Measurements from ENCODE around the gene APOBEC3B.
"Not testable (repeated sequence)": the region's sequence is repeated elsewhere in the genome, so short reads cannot be mapped to it uniquely, and the experiment has no call there.

The APOBEC3B gene

DNA sequence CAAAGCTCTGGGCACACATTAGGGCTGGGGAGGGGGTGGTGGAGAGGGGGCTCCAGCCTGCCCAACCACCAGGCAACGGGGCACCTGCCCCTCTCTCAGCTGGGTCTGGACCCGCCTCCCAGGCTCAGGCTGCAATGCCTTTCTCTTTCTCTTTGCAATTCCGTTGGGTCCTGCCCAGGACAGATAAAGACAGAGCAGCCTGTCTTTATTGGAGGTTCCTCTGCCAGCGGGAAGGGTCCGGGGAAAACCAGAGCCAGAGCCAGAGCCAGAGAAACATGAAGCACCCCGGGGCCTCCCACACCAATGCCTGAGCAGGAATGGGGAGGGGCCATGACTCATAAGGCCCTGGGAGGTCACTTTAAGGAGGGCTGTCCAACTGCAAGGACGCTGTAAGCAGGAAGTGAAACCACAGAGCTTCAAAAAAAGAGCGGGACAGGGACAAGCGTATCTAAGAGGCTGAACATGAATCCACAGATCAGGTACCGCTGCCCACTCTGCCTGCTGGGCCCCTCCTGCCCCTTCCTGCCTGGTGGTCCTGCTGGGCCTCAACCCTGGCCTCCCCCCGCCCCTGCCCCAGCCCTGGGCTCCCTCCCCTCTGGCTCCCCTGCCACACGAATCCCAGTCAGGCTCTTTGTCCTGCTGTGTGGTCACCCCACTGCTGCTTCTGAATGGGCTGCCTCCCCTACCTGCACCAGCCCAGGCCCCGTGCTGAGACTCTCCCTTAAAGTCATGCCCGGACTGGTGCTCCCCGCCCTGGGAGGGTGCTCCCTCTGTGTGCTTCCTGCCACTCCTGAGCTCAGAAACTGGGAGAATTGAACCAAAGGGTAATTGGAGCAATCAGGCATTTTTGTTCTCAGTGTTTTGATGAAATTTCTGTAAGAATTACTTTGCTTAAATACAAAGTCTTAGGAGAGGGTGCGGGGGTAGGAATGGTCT is at the start of gene APOBEC3B:
APOBEC3B (plus strand) TSS at position 356 of the 936 bp plus-strand sequence; CDS start at position 463, 107 bp downstream.
- DNase-seq (ENCODE audit: low spot score) = peak; percentile 97

- DNase-seq (ENCODE audit: low spot score) = no peak
Observed at GRCh38 chr22:38935023-38935422, 47.1 kb upstream of the APOBEC3B start.

- no peak for DNase-seq (ENCODE audit: low spot score)
Observed at GRCh38 chr22:38935616-38936015, 46.5 kb upstream of the APOBEC3B start.

GRCh38 chr22:38936562-38936961 is 45.6 kb upstream of the APOBEC3B start:
- DNase-seq (ENCODE audit: low spot score) = no peak

- no peak for DNase-seq (ENCODE audit: low spot score)
Observed at GRCh38 chr22:38937036-38937435, 45.1 kb upstream of the APOBEC3B start.

DNA sequence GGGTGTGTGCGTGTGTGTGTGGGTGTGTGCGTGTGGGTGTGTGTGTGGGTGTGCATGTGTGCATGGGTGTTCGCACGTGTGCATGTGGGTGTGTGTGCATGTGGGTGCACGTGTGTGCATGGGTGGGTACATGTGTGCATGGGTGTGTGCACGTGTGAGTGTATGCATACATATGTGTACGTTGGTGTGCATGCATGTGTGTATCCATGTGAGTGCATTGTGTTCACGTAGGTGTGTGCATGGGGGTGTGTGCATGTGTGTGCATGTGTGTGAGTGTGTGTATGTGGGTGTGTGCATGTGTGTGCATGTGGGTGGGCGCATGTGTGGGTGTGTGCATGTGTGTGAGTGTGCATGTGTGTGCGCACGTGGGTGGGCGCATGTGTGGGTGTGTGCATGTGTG is 44.6 kb upstream of the APOBEC3B start:
- no peak for DNase-seq (ENCODE audit: low spot score)

DNA sequence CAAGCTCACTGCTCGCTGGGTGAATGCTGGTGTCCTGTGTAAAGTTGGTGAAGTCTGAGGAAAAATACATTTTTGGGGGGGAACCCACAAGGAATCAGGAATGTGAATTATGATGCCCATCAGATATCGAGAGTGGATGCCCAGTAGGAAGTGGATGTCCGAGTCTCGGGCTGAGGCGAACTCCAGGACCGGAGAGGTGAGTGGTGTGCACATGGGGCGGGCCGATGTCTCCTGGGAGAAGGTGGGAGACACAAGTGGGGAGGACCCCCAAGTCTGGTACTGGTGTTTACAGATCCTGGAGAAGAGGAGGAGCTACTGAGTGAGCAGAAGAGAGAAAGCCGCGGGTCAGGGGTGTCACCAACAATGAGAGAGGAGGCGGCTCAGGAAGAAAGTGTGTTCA is 43.9 kb upstream of the APOBEC3B start:
- no peak for DNase-seq (ENCODE audit: low spot score)

DNA sequence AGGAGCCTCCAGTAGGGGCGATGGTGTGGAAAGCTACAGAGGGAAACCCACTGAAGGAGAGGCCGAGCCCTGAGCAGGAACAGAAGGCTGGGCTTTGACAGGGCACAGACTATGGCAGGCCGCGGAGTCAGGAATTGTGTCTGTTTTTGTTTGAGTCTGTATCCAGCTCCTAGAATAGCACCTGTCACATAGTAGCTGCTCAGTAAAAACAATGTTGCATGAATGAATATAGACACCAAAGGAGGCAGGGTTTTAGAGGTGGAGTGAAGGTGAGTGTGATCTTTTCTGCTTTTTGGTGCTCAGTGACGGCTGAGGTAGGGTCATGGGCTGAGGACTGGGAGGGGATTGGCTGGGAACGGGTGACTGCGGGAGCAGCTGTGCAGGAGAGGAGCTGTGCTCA is 43.2 kb upstream of the APOBEC3B start:
- no peak for DNase-seq (ENCODE audit: low spot score)

GRCh38 chr22:38940811-38941384 is 41.2 kb upstream of the APOBEC3B start:
- DNase-seq (ENCODE audit: low spot score) = no peak

DNA sequence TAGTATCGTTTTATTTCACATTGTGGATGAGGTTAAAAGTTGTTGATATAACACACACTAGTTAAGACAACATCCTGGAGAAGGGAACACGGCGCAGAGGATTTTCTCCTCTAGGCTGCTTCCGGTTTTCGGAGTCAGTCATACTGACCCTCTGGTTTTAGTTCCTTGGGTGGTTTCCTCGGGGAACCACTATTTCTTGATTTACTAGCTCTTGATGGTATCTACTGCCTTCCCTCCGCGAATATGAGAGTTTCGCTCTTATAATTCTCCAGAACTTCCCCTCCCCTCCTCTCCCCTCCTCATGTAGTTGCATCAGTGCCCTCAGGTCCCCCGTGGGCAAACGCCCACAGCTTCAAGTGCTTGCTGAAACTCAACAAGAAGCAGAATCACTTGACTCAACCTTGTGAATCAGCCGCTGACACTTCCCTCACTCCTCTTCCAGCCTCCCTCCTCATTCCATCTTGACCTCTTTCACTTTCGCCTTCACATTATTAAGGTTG is 40.6 kb upstream of the APOBEC3B start:
- DNase-seq (ENCODE audit: low spot score) = no peak

DNA sequence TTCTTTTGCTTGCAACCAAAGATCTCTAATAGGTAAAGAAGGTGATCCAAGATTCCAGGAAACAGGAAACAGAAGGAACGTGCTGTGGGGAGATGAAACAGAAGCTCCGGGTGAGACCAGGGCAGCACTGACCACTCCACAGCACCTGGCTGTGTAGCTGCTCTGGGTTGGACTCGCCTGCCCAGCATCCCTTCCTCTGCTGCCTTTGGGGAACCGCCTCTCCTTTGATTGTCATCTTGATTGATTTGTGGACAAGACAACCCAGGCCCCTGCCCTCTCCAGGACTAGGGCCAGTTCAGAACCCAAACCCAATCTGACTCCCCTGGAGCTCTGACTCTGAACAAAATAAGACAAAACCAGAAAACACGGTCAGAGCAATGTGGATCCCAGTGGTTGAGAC is 39.4 kb upstream of the APOBEC3B start:
- DNase-seq (ENCODE audit: low spot score) = no peak

- DNase-seq (ENCODE audit: low spot score) = no peak
Observed at GRCh38 chr22:38943201-38943600, 38.9 kb upstream of the APOBEC3B start.

DNA sequence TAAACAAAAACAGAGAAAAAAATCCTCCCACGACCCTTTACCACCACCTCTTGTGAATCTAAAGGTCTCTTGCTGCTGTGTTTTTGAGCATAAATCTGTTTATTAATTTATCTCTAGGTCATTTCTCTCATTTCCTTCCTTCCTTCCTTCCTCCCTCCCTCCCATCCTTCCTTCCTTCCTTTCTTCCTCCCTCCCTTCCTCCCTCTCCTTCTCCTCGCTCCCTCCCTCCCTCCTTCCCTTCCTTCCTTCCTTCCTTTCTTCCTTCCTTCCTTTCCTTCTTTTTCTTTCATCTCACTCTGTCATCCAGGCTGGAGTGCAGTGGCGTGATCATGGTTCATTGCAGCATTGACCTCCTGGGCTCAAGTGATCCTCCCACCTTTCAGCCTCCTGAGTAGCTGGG is 38.3 kb upstream of the APOBEC3B start:
- no peak for DNase-seq (ENCODE audit: low spot score)

DNA sequence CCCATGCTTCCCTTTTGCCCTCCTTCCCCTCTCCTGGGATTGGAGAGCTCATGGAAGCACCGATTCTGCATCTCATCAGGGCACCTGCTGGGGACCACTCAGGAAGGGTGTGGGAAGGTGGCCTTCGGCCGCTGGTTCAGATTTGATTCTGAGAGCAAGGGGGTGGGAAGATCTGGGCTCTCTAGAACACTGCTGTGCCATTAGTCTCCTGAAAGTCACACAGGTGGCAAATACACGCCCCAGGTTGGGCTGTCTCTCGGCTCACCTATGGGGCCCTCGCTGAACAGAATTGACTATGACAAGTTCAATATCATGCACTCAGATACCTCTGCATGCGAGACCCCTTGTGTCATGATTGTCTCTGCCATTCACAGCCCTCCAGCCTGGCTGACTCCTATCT is 37.5 kb upstream of the APOBEC3B start:
- no peak for DNase-seq (ENCODE audit: low spot score)

DNA sequence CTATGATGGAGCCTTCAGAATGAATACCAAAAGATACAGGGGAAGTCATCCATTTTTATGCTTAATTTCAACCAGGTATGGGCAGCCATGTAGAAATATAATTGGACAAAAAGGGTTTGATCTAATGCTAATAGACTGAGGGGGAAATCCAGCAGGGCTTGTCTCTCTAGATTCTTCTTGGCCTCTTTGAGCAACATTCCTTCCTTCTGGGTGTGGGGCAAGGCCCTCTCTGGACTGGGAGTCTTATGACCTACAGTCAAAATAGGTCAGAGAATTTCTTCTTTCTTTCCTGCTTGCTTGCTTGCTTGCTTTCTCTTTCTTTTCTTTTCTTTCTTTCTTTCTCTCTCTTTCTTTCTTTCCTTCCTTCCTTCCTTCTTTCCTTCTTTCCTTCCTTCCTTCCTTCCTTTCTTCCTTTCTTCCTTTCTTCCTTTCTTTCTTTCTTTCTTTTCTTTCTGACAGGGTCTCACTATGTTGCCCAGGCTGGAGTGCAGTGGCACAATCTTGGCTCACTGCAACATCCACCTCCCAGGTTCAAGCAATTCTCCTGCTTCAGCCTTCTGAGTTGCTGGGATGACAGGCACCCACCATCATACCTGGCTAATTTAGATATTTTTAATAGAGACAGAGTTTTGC is 36.3 kb upstream of the APOBEC3B start:
- DNase-seq (ENCODE audit: low spot score) = not testable (repeated sequence)

- no peak for DNase-seq (ENCODE audit: low spot score)
Observed at GRCh38 chr22:38946771-38947170, 35.4 kb upstream of the APOBEC3B start.

GRCh38 chr22:38947321-38948140 is 34.6 kb upstream of the APOBEC3B start:
- DNase-seq (ENCODE audit: low spot score) = no peak

DNA sequence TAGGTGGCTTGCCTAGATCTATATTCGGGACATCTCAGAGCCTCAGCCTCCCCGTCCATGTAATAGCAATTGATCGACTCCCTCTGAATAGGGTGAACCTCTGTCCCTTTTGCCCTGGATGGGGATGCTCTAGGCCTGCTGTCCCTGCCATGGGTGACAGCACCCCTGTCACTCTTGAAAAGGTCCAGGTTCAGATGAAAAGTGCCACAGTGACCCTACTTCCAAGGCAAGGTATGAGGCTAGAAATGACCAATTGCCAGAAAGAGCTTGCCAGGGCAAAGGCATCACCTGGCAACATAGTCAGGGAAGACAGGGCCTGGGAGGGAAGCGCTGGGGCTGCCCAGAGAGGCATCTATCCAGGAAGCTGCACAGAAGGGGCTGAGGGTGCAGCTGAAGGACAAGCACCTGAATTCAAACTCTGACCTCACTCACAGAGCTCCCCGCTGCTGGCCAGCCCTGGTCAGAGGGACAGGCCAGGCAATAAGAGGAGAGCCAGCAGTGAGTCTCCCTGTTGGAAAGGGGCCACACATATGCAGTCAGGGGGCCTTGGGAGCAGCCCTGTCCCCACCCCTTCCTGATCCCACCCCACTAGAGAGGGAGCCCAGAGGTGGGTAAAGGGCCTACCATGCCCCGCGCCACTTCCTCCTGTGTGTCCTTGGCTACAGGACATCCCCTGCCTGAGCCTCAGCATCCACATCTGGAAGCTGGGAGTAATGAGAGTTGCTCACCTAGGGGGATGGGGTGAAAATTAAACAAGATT is 33.8 kb upstream of the APOBEC3B start:
- no peak for DNase-seq (ENCODE audit: low spot score)

DNA sequence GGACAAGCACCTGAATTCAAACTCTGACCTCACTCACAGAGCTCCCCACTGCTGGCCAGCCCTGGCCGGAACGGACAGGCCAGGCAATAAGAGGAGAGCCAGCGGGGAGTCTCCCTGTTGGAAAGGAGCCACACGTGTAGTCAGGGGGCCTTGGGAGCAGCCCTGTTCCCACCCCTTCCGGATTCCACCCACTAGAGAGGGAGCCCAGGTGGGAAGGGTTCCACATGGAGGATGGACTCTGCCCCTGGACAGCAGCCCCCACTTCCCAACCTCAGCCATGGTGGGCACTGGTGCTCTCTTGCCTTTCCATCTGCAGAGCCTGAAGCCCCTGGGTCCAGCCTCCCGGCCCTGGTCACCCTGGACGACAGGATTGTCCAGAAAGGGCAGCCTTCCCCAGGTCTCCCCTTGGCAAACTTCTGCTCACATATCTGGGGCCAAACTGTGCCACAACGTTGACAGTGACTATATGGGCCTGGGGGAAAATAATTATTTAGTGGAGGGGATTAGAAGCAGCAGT is 32.2 kb upstream of the APOBEC3B start:
- DNase-seq (ENCODE audit: low spot score) = no peak

- no peak for DNase-seq (ENCODE audit: low spot score)
Observed at GRCh38 chr22:38950527-38951295, 31.4 kb upstream of the APOBEC3B start.

Data from hepatic stellate cell (primary cell).